Stimulated activated CD4-positive, alpha-beta T cell treated with anti-CD3 and anti-CD28 coated beads, Interleukin-2, amount 100 ng/mL, for 4 hours (primary cell): Measurements from ENCODE around the gene SSU72.
A peak's percentile ranks its signal among the peaks of the same experiment; 100 is the strongest.
"Not testable (repeated sequence)": the region's sequence is repeated elsewhere in the genome, so short reads cannot be mapped to it uniquely, and the experiment has no call there.

Experiments used
- DNase-seq: peaks from one replicate; pipeline ENCODE4 v3.0.0-alpha.2; 2020; ENCODE audit warnings: low read depth

The SSU72 gene

GRCh38 chr1:1527092-1527816 lies 47.4 kb downstream of the SSU72 start:
- DNase-seq = no peak

GRCh38 chr1:1526476-1526875 lies 48.2 kb downstream of the SSU72 start:
- not testable (repeated sequence) for DNase-seq

GRCh38 chr1:1524750-1525383 lies 49.8 kb downstream of the SSU72 start:
- DNase-seq = not testable (repeated sequence)

- DNase-seq = not testable (repeated sequence)
These were observed 51.0 kb downstream of the SSU72 start for GRCh38 chr1:1523651-1524050.

DNA sequence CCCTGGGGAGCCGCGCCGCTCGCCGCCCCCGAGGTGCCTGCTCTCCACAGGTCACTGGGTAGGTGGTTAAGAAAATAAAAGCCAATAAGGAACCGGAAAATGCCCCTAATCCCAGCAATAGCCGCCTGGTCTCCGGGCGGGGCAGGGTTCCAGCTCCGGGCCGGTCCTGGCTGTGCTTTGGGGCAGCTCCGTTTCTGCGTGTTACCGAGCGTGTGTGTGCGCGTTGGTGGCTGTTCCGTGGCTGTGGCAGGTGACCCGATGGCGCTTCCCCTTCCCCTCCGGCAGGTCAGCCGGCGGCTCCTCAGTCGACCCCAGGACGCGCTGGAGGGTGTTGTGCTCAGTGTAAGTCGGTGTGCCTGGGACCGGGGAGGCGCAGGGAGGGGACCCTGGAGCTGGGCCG lies 51.4 kb downstream of the SSU72 start:
- DNase-seq = not testable (repeated sequence)

DNA sequence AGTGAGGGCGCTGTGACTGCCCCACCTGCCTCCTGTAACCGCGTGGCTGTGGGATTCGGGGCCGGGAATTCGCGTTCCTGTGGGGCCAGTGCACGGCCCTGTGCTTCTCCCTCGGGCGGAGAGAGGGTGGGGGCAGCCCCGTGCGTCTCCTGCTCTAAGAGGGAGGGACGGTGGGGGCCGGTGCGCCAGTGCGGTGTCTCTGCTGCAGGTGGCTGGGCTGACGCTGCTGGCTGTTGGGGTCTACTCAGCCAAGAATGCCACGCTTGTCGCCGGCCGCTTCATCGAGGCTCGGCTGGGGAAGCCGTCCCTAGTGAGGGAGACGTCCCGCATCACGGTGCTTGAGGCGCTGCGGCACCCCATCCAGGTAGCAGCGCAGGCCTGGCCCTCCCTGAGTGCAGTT lies 52.1 kb downstream of the SSU72 start:
- DNase-seq = not testable (repeated sequence)

DNA sequence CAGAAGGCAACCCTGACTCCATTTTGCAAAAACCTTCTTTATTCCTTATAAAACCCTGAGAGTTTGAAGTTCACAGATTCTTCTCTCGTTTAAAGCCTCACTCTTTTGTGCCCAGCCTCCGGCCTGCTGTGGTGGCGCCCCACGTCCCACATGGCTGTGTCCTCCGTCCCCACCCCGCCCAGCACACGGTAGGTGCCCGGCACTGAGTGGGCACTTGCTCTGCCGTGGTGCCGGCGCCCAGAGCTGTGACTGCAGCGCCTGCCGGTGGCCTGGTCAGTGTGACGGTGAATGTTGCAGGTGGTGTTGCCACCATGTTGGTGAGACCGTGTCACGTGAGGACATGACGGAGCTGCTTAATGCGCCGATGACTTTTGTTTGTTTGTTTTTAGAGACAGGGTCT lies 53.3 kb downstream of the SSU72 start:
- no peak for DNase-seq

DNA sequence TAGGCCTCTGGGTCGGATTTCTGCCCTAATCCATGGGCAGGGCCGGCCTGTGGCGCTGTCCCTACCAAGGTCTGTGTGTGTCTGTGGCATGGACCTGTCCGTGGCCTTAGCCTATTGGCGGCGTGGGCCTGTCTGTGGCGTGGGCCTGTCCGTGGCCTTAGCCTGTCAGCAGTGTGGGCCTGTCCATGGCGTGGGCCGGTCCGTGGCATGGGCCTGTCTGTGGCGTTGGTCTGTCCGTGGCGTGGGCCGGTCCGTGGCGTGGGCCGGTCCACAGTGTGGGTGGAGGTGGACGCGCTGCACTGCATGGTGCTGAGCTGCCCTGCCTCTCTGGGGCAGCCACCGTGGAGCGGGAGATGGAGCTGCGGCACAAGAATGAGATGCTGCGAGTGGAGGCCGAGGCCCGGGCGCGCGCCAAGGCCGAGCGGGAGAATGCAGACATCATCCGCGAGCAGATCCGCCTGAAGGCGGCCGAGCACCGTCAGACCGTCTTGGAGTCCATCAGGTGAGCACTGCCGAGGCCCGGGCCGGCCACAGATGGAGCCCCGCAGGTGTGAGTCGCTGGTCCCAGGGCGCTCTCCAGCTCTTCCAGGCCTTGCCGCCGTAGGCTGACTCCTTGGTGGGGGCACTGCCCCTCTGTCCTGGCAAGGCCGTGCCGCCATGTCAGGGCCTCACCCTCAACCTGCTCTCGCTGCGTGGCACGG lies 54.7 kb downstream of the SSU72 start:
- DNase-seq = not testable (repeated sequence)

DNA sequence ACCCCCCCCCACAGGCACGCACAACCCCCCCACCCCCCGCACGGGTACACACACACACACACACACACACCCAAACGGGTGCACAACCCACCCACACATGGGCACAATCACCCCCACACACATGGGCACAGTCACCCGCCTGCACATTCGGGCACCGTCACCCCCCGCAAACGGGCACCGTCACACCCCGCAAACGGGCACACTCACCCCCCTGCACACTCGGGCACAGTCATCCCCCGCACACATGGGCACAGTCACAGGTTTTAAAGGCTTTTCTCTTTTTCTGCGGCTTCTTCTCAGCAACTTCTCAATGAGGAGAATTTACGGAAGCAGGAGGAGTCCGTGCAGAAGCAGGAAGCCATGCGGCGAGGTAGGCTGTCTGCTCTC lies 56.0 kb downstream of the SSU72 start:
- not testable (repeated sequence) for DNase-seq

DNA sequence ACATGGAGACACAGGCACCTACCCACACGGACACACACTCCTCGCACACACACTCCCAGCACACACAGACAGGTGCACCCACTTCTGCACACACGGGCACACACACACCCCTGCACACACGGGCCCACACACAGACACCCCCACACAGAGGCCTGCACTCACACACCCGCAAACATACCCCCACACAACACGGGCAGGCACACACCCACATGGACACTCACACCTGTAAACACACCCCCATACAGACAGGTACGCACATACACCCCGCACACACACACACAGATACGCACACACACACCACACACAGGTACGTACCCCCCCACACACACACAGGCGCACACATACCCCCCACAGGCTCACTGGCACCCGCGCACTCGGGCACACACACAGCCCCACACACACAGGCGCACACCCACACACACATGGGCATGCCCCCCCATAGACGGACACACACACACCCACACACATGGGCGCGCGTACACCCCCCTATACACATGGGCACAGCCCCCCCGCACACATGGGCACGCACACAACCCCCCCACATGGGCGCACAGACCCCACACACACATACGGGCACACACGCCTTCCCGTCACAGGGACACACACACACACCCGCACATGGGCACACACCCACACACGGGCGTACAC lies 56.6 kb downstream of the SSU72 start:
- no peak for DNase-seq

DNA sequence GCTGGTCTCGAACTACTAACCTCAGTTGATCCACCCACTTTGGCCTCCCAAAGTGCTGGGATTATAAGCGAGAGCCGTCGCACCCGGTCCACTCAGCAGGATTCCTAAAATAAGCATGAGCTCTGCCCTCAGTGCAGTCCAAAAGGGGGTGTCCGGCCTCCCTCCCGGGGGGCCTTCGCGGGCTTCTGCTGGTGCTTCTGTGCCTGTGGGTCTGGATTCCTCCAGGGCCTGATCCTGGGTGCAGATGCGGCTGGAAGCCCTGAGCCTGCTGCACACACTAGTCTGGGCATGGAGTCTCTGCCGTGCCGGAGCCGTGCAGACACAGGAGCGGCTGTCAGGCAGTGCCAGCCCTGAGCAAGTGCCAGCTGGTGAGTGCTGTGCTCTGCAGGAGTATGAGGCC lies 57.7 kb downstream of the SSU72 start:
- DNase-seq = not testable (repeated sequence)

DNA sequence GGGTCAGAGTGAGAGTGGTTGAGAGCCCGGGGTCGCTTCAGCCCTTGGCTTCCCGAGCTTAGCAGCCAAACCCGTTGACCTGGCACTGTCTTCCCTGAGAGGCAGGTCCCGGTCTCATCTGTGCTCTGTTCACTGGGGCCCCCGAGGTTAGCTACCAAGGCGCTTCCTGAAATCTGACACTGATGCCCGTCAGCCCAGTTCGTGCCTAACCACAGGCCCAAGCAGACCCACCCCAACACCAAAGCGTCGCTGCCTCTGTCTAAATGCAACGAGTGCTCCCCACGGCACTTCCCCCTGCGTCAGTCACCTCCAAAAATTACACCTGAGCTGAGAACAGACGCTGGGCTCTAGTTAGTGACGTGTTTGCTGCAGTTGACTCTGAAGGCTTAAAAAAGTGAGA lies 60.3 kb downstream of the SSU72 start:
- not testable (repeated sequence) for DNase-seq

- DNase-seq = not testable (repeated sequence)
These were observed 61.0 kb downstream of the SSU72 start for GRCh38 chr1:1513675-1514074.

GRCh38 chr1:1512425-1512824 lies 62.2 kb downstream of the SSU72 start:
- not testable (repeated sequence) for DNase-seq

DNA sequence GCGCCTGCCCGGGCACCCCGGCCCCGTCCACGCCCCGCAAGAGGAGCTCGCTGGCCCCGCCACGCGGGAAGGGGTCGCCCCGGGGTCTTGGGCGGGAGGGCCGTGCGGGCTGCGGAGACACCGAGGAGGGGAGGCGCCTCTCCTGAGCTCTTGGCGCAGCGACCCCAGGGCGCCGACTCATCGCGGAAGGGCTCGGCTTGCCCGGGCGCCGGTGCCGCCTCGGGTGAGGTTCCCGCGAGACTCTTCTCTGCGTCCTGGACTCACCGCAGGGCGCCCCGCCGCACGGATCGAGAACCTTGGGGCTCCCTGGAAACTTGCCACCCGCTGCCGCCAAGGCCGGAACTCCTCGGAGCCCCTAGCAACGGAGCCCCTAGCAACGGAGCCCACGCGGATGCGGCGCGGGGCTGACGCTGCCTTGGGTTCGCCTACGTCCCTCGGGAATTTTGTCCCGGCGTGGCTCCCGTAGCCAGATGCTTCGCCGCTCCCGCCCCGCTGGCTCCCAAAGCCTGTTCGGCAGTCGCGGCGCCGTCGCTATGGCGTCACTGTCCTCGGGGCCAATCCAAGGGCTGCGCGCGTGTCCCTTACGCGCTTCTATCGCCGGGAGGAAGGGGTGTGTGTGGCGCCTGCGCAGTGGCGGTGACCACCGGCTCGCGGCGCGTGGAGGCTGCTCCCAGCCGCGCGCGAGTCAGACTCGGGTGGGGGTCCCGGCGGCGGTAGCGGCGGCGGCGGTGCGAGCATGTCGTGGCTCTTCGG lies 63.0 kb downstream of the SSU72 start, which contains the start of gene ATAD3A:
ATAD3A (plus strand) TSS at position 630 of the 753 bp plus-strand sequence; CDS start at position 737, 107 bp downstream.
- DNase-seq = peak; percentile 96

GRCh38 chr1:1510912-1511532 lies 63.6 kb downstream of the SSU72 start:
- no peak for DNase-seq

DNA sequence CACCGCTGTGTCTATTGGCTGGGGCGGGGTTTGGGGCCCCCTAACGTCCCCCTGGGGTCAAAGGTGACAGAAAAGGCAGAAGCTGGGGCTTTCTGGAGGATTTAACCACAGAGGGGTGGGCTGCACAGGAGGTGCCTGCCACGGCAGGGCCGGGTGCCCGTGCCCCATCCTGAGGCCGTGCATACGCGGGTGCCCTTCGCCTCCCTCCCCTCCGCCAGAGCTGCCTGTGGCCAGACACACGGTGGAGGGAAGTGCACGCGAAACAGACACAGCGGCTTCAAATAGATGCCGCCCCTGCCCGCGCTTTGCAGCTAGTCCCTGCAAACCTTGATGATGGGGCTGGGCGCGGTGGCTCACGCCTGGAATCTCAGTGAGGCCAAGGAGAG lies 65.2 kb downstream of the SSU72 start:
- not testable (repeated sequence) for DNase-seq

DNA sequence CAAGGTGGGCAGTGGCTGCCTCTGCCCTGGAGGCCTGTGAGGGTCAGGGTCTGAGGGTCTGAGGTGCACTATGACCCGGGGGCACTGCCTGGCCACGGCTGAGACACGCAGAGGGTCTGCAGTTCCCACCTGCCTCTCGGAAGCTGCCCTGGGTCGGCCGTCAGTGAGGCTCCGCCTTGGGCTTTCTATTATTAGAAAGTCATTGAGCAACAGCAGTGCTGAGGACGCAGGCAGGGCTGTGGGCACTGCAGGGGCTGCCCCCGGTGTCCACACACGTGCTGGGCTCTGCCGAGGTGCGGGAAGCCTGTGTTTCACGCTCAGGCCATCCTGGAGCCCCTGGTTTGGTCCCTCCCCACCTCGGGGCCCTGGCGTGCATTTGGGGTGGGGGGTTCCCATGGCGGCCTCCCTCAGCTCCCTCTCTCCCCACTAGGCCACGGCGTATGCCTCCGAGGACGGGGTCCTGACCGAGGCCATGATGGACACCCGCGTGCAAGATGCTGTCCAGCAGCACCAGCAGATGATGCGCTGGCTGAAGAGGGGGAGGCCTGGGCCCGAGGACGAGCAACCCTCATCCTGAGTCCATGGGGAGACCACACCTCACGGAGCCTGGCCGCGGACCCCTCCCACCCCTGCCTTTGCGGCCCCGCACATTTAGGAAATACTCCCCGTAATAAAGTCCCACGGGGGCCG lies 65.7 kb downstream of the SSU72 start:
- not testable (repeated sequence) for DNase-seq

GRCh38 chr1:1507305-1507704 lies 67.4 kb downstream of the SSU72 start:
- DNase-seq = no peak

DNA sequence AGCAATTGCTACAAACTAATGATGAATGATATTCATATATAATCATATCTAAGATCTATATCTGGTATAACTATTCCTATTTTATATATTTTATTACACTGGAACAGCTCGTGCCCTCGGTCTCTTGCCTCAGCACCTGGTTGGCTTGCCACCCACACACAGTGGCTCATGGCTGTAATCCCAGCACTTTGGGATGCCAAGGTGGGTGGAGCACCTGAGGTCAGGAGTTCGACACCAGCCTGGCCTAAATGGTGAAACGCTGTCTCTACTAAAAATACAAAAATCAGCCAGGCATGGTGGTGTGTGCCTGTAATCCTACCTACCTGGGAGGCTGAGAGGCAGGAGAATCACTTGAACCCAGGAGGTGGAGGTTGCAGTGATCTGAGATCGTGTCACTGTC lies 68.9 kb downstream of the SSU72 start:
- DNase-seq = not testable (repeated sequence)

DNA sequence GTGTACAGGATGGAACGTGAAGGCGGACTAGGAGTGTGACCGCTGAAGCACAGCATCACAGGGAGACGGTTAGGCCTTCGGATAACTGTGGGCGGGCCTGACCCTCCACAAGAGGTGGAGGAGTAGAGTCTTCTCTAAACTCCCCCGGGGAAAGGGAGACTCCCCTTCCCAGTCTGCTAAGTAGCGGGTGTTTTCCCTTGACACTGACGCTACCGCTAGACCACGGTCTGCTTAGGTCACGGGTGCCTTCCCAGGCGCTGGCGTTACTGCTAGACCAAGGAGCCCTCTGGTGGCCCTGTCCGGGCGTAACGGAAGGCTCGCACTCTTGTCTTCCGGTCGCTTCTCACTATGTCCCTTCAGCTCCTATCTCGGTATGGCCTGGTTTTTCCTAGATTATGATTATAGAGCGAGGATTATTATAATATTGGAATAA lies 69.3 kb downstream of the SSU72 start:
- not testable (repeated sequence) for DNase-seq
